Occipital lobe (tissue), 3 donors: ENCODE results near the gene DCBLD2. TPM values are rescaled to one million over a fixed set of nuclear protein-coding genes. Genes with fewer than 3 reads are reported as not detected.

Source experiments
- DNase-seq: peaks from one replicate; lab custom pipeline; 2025; lab: John Stamatoyannopoulos, UW
- small RNA-seq: library from RNA; depleted of rRNA; stranded (forward); fragments of <200 nt; gene quantifications from one replicate; pipeline ENCODE3, GENCODE V24; 2014
- total RNA-seq: library from RNA; depleted of rRNA; stranded (reverse); fragments of >200 nt; gene quantifications from one replicate; pipeline ENCODE4 v1.2.3, GENCODE V29; 2014

The DCBLD2 gene
- total RNA-seq, 1 donor from 2014 or later: 28.5 TPM

GRCh38 chr3:98770261-98771039, 131.0 kb downstream of the DCBLD2 start:
- no peak for DNase-seq

GRCh38 chr3:98769448-98769847, 132.0 kb downstream of the DCBLD2 start:
- DNase-seq: no peak

- DNase-seq: no peak
Measured at GRCh38 chr3:98768961-98769360, 132.5 kb downstream of the DCBLD2 start.

- no peak for DNase-seq
Measured at GRCh38 chr3:98766924-98767323, 134.6 kb downstream of the DCBLD2 start.

- DNase-seq: no peak
Measured at GRCh38 chr3:98765721-98766120, 135.8 kb downstream of the DCBLD2 start.

GRCh38 chr3:98764472-98764884, 137.0 kb downstream of the DCBLD2 start:
- DNase-seq: no peak

GRCh38 chr3:98763819-98764418, 137.6 kb downstream of the DCBLD2 start:
- no peak for DNase-seq

- no peak for DNase-seq
Measured at GRCh38 chr3:98763076-98763475, 138.4 kb downstream of the DCBLD2 start, which contains the start of gene ST3GAL6. Gene ST3GAL6 (plus strand): TSS chr3:98763340. CDS start chr3:98768441, 5,101 bp downstream.

GRCh38 chr3:98761643-98762229, 139.8 kb downstream of the DCBLD2 start:
- no peak for DNase-seq

- no peak for DNase-seq
Measured at GRCh38 chr3:98759629-98760028, 141.9 kb downstream of the DCBLD2 start.

- DNase-seq: no peak
Measured at GRCh38 chr3:98755601-98756000, 145.9 kb downstream of the DCBLD2 start.

- DNase-seq: no peak
Measured at GRCh38 chr3:98754483-98754882, 147.0 kb downstream of the DCBLD2 start.

GRCh38 chr3:98750276-98750919, 151.1 kb downstream of the DCBLD2 start:
- no peak for DNase-seq

- no peak for DNase-seq
Measured at GRCh38 chr3:98746882-98747281, 154.6 kb downstream of the DCBLD2 start.

GRCh38 chr3:98746122-98746521, 155.4 kb downstream of the DCBLD2 start:
- no peak for DNase-seq

Small RNA genes within 50 kb of the gene (small RNA-seq; reads per million reads assigned to genes)
- gene RNU6-1263P (not detected), gene RNU6-26P (not detected)

Other genes with a start within 250 kb of the DCBLD2 start
- gene ST3GAL6, start 138.4 kb downstream of the DCBLD2 start, total RNA-seq: 35.6 TPM